Peyer's patch (tissue), 4 donors: ENCODE results near the gene ABCC4.

Source experiments
- CTCF ChIP-seq, 6 experiments: fragments of 450-650 bp in 4 of 6; fragments of 200-600 bp in 2 of 6; sonication (generic) in 1 of 6; IDR thresholded peaks; one replicate each; pipeline ENCODE4 v1.5.1; 2017 to 2019; ENCODE audit warnings: antibody characterized with exemption in 6 of 6, mild to moderate bottlenecking in 3 of 6, moderate library complexity in 1 of 6
- POLR2A ChIP-seq, 2 donors: fragments of 450-650 bp; IDR thresholded peaks; one replicate each; pipeline ENCODE4 v1.5.1; 2017; ENCODE audit warnings: antibody characterized with exemption in 2 of 2, mild to moderate bottlenecking in 2 of 2, moderate library complexity in 2 of 2

- TF ChIP-seq CTCF (IDR thresholded peaks at IDR 0.05) (no peak), POLR2A (IDR thresholded peaks at IDR 0.05) (no peak)
Observed at GRCh38 chr13:94978516-94978915, 322.7 kb downstream of the ABCC4 start.
